Mesothelial cell of epicardium (in vitro differentiated cells): ENCODE data around the gene CETN3. TPM values are rescaled to one million over a fixed set of nuclear protein-coding genes. Genes with fewer than 3 reads are reported as not detected.

ENCODE experiments used
- DNase-seq, 2 experiments: peaks; one replicate each; pipeline ENCODE4 v3.0.0; 2021; ENCODE audit warnings: low spot score in 2 of 2; ENCODE audit not compliant: unreplicated experiment in 2 of 2
- H3K27ac Mint-ChIP-seq: 2 replicates; pipeline ENCODE4 v1.8.0; 2021; ENCODE audit warnings: mixed read lengths
- H3K27me3 Mint-ChIP-seq: 2 replicates; pipeline ENCODE4 v1.8.0; 2021; ENCODE audit warnings: low read depth, mixed read lengths
- H3K36me3 Mint-ChIP-seq: 2 replicates; pipeline ENCODE4 v1.8.0; 2021; ENCODE audit warnings: mixed read lengths
- H3K4me1 Mint-ChIP-seq: 2 replicates; pipeline ENCODE4 v1.8.0; 2021; ENCODE audit warnings: mixed read lengths
- H3K4me3 Mint-ChIP-seq: 2 replicates; pipeline ENCODE4 v1.8.0; 2021; ENCODE audit warnings: mild to moderate bottlenecking, moderate library complexity, mixed read lengths
- H3K9me3 Mint-ChIP-seq: 2 replicates; pipeline ENCODE4 v1.8.0; 2021; ENCODE audit warnings: mixed read lengths
- CTCF ChIP-seq: fragments of 200-600 bp; sonication (generic); IDR thresholded peaks from one replicate; pipeline ENCODE4 v1.5.0; 2021; ENCODE audit warnings: antibody characterized with exemption; ENCODE audit not compliant: unreplicated experiment
- total RNA-seq: library from RNA; stranded (reverse); gene quantifications from 3 replicates; pipeline ENCODE4 v1.2.1, GENCODE V29; 2021

CETN3 gene
- total RNA-seq, 1 donor from 2014 or later: 32.9 TPM

GRCh38 chr5:90367879-90368278 lies 41.7 kb downstream of the CETN3 start:
- no peak for DNase-seq
- H3K36me3 Mint-ChIP-seq: no peaks in the 10 kb centered on the region
- no peak overlapping the region for H3K27ac Mint-ChIP-seq
- no peak overlapping the region for H3K4me3 Mint-ChIP-seq
- H3K27me3 Mint-ChIP-seq: peaks cover 13% of the 10 kb centered on the region
- peaks cover 26% of the 10 kb centered on the region for H3K9me3 Mint-ChIP-seq
- TF ChIP-seq CTCF: no peak
- no peaks in the 10 kb centered on the region for H3K4me1 Mint-ChIP-seq

- no peak for TF ChIP-seq CTCF
- H3K27me3 Mint-ChIP-seq: peaks cover 21% of the 10 kb centered on the region
- H3K4me3 Mint-ChIP-seq: no peak overlapping the region
- H3K36me3 Mint-ChIP-seq: no peaks in the 10 kb centered on the region
- peaks cover 22% of the 10 kb centered on the region for H3K9me3 Mint-ChIP-seq
- no peak for DNase-seq
- H3K27ac Mint-ChIP-seq: no peak overlapping the region
- H3K4me1 Mint-ChIP-seq: no peaks in the 10 kb centered on the region
These were observed 42.6 kb downstream of the CETN3 start for GRCh38 chr5:90366948-90367347.

GRCh38 chr5:90365328-90365727 lies 44.2 kb downstream of the CETN3 start:
- no peak overlapping the region for H3K27ac Mint-ChIP-seq
- H3K4me3 Mint-ChIP-seq: no peak overlapping the region
- H3K36me3 Mint-ChIP-seq: no peaks in the 10 kb centered on the region
- DNase-seq: no peak
- H3K27me3 Mint-ChIP-seq: peaks cover 29% of the 10 kb centered on the region
- peaks cover 14% of the 10 kb centered on the region for H3K9me3 Mint-ChIP-seq
- TF ChIP-seq CTCF: no peak
- H3K4me1 Mint-ChIP-seq: no peaks in the 10 kb centered on the region

- peaks cover 51% of the 10 kb centered on the region for H3K27me3 Mint-ChIP-seq
- no peaks in the 10 kb centered on the region for H3K36me3 Mint-ChIP-seq
- peaks cover 13% of the 10 kb centered on the region for H3K4me1 Mint-ChIP-seq
- no peak for DNase-seq
- TF ChIP-seq CTCF: no peak
- H3K4me3 Mint-ChIP-seq: no peak overlapping the region
- peaks cover 12% of the 10 kb centered on the region for H3K9me3 Mint-ChIP-seq
- H3K27ac Mint-ChIP-seq: no peak overlapping the region
These were observed 50.3 kb downstream of the CETN3 start for GRCh38 chr5:90359073-90359920.

GRCh38 chr5:90356622-90357021 lies 52.9 kb downstream of the CETN3 start:
- no peak for TF ChIP-seq CTCF
- no peak for DNase-seq

More at GRCh38 chr5:90356622-90357021, 52.9 kb downstream of the CETN3 start:
- Mint-ChIP-seq H3K36me3 (no peaks in the 10 kb centered on the region), H3K27me3 (peaks cover 51% of the 10 kb centered on the region), H3K4me3 (no peak overlapping the region), H3K9me3 (peaks cover 6% of the 10 kb centered on the region), H3K27ac (no peak overlapping the region), H3K4me1 (peaks cover 13% of the 10 kb centered on the region)
